ENCODE data around the gene CASP2. TPM values are rescaled to one million over a fixed set of nuclear protein-coding genes. Genes with fewer than 3 reads are reported as not detected.

Gene CASP2
- polyA plus RNA-seq, 3 donors: 7.9 to 30.2 (median 12.2) TPM

- Histone ChIP-seq H4K20me1 (ENCODE audit: insufficient read depth, low read length) (no peaks in the 10 kb centered on the region), H3K79me2 (ENCODE audit: insufficient read depth, low read length) (no peaks in the 10 kb centered on the region), H3K4me1 (ENCODE audit: control insufficient read depth in 1 of 2, insufficient read depth in 2 of 2, low read length in 2 of 2) (peaks cover 37 to 67% of the 10 kb centered on the region in 2 donors), H3K9ac (ENCODE audit: insufficient read depth, low read length, poor library complexity, severe bottlenecking) (no peak overlapping the region), H3K27me3 (ENCODE audit: control insufficient read depth in 2 of 2, insufficient read depth in 2 of 2, low read length in 2 of 2) (no peaks in the 10 kb centered on the region), H3K4me2 (replicated peaks; ENCODE audit: extremely low read depth, low read length, poor library complexity, severe bottlenecking) (no peak overlapping the region), H3K4me3 (replicated peaks in 1 of 3; ENCODE audit: low read depth in 2 of 3, low read length in 3 of 3) (no peak overlapping the region), H3K9me3 (replicated peaks in 1 of 2; ENCODE audit: control insufficient read depth in 1 of 2, insufficient read depth in 1 of 2, low read length in 2 of 2) (peaks cover 0 to 3% of the 10 kb centered on the region in 2 donors), H3K36me3 (replicated peaks in 1 of 2; ENCODE audit: control insufficient read depth in 1 of 2, insufficient read depth in 2 of 2, low read length in 2 of 2) (no peaks in the 10 kb centered on the region), H3K27ac (ENCODE audit: low read depth in 1 of 2, low read length in 2 of 2) (no peak overlapping the region), H2AFZ (ENCODE audit: insufficient read depth, low read depth, low read length, poor library complexity, severe bottlenecking) (peak overlapping the region; percentile 4)
- peaks cover 55% of the 10 kb centered on the region for H3K4me1 Mint-ChIP-seq
- peak overlapping the region in 1 of 7 donors; percentile 55 for H3K27ac Mint-ChIP-seq
- DNase-seq: no peak
- intact Hi-C loops (cut with micrococcal nuclease): no loop called here
- peaks cover 0 to 11% (median 6%) of the 10 kb centered on the region in 7 donors for H3K9me3 Mint-ChIP-seq
- no peak for TF ChIP-seq CTCF (IDR thresholded peaks at IDR 0.05)
- H3K36me3 Mint-ChIP-seq: no peaks in the 10 kb centered on the region
- peaks cover 0 to 5% (median 0%) of the 10 kb centered on the region in 3 donors for H3K27me3 Mint-ChIP-seq (ENCODE audit: low read depth in 3 of 3)
- no peak overlapping the region for H3K4me3 Mint-ChIP-seq
These were observed 38.0 kb upstream of the CASP2 start for GRCh38 chr7:143250199-143250598.

DNA sequence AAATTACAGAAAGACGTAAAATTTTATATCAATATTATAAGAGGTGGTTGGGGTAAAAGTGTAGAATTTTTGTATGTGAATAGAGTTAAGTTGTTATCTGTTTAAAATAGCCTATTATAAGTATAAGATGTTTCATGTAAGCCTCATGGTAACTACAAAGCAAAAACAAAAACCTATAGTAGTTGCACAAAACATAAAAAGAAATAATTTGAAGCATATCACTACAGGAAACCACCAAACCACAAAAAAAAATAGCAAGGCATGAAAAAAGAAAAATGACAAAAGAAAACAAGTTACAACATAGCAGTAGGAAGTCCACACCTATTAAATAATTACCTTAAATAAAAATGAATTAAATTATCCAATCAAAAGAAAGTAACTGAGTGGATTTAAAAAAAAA, 37.3 kb upstream of the CASP2 start:
- Histone ChIP-seq H3K27ac (ENCODE audit: low read depth in 1 of 2, low read length in 2 of 2) (no peak overlapping the region), H3K27me3 (ENCODE audit: control insufficient read depth in 2 of 2, insufficient read depth in 2 of 2, low read length in 2 of 2) (no peaks in the 10 kb centered on the region), H2AFZ (ENCODE audit: insufficient read depth, low read depth, low read length, poor library complexity, severe bottlenecking) (no peak overlapping the region), H3K4me2 (replicated peaks; ENCODE audit: extremely low read depth, low read length, poor library complexity, severe bottlenecking) (no peak overlapping the region), H3K79me2 (ENCODE audit: insufficient read depth, low read length) (no peaks in the 10 kb centered on the region), H3K9ac (ENCODE audit: insufficient read depth, low read length, poor library complexity, severe bottlenecking) (no peak overlapping the region), H3K4me1 (ENCODE audit: control insufficient read depth in 1 of 2, insufficient read depth in 2 of 2, low read length in 2 of 2) (peaks cover 31 to 60% of the 10 kb centered on the region in 2 donors), H3K36me3 (replicated peaks in 1 of 2; ENCODE audit: control insufficient read depth in 1 of 2, insufficient read depth in 2 of 2, low read length in 2 of 2) (no peaks in the 10 kb centered on the region), H4K20me1 (ENCODE audit: insufficient read depth, low read length) (no peaks in the 10 kb centered on the region), H3K9me3 (replicated peaks in 1 of 2; ENCODE audit: control insufficient read depth in 1 of 2, insufficient read depth in 1 of 2, low read length in 2 of 2) (peaks cover 0 to 3% of the 10 kb centered on the region in 2 donors), H3K4me3 (replicated peaks in 1 of 3; ENCODE audit: low read depth in 2 of 3, low read length in 3 of 3) (no peak overlapping the region)
- no peak overlapping the region for H3K4me3 Mint-ChIP-seq
- H3K36me3 Mint-ChIP-seq: no peaks in the 10 kb centered on the region
- peaks cover 51% of the 10 kb centered on the region for H3K4me1 Mint-ChIP-seq
- H3K27ac Mint-ChIP-seq: peak overlapping the region in 1 of 7 donors; percentile 17
- DNase-seq: no peak
- no peak for TF ChIP-seq CTCF (IDR thresholded peaks at IDR 0.05)
- WGBS (ENCODE audit: insufficient coverage): no CpG with 5 or more reads among the region's 1 CpG
- intact Hi-C loops (cut with micrococcal nuclease): no loop called here
- peaks cover 0 to 3% (median 0%) of the 10 kb centered on the region in 3 donors for H3K27me3 Mint-ChIP-seq (ENCODE audit: low read depth in 3 of 3)
- H3K9me3 Mint-ChIP-seq: peaks cover 0 to 11% (median 6%) of the 10 kb centered on the region in 7 donors

Data from CD14-positive monocyte (primary cell).